HG02981 (cell line): ENCODE data around the gene ITGA1.

Source experiments
- ATAC-seq: cut with Tn5 transposase; IDR thresholded peaks from one replicate; pipeline ENCODE4 v1.9.1; 2021; ENCODE audit warnings: mild to moderate bottlenecking, moderate library complexity; ENCODE audit not compliant: unreplicated experiment

The ITGA1 gene

GRCh38 chr5:52989781-52990527 is 202.2 kb downstream of the ITGA1 start:
- peak; percentile 35 for ATAC-seq

DNA sequence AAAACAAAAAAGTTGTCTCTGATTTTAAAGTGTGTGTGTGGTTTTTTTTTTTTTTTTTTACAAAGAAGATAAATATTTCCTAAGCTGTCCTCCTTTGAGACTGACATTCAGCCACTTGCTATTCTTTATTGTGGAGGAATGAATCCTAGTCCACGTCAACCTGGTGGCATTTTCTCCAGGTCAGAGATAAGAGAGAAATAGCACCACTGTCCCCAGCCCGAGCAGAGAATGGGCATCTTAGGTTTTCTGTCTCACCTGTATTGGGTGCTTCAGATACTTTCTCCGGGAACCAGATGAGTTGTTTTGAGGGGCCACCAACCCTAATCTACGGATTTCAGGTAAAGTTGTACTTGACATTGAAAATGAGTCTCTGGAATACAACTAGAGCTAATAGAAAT is 202.8 kb downstream of the ITGA1 start:
- ATAC-seq = no peak

DNA sequence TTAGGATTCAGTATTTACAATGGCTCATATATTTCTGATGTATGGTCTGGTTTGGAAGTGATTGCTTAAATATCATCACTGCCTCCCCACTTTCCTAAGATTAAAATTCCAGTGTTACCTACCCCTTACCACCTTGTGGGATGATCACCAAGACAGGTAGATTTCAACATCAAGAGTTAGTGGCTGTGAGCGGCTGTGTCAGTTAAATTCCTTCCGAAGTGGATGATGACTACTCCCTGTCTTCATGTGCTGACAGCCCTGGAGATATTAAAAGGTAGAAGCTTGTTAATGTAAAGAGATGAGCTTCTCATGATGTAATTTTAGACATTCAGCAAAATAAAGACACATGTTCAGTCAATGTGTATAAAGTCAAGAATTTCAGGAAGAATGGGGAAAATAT is 205.7 kb downstream of the ITGA1 start:
- ATAC-seq = no peak

DNA sequence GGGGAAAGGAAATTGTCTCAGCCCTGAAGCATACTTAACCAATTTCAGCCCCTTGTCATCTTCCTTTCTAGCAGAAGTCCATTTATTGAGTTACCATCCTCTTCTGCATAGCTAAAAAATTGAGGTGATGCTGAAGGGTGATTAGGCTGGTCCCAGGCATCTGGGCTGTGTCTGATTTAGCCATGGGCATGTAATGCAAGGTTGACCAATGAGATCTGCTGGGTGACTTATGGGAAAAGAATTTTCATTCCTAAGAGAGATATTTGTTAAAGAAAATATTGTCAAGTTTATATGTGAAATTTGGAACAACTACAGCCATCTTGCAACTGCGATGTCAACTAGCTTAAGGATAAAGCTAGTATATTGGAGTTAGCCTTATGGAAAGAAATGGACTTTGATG is 206.6 kb downstream of the ITGA1 start:
- ATAC-seq = no peak

DNA sequence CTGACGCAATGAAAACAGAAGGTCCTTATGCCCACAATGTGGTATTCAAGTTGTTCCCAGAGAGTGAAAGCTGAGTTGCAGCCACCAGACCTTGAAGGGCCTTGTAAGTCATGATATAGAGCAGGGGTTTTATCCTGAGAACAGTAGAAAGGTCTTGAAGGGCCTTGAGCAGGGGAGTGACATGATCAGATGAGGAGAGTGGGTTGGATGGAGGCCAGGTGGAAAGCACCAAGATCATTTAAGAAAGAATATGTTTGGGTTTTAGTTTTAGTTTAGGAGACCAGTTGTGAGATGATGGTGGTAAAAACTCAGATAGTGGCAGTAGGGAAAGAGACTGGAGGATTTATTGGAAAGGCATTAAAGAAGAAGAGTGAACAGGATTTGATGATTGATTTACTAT is 207.4 kb downstream of the ITGA1 start:
- ATAC-seq = no peak

DNA sequence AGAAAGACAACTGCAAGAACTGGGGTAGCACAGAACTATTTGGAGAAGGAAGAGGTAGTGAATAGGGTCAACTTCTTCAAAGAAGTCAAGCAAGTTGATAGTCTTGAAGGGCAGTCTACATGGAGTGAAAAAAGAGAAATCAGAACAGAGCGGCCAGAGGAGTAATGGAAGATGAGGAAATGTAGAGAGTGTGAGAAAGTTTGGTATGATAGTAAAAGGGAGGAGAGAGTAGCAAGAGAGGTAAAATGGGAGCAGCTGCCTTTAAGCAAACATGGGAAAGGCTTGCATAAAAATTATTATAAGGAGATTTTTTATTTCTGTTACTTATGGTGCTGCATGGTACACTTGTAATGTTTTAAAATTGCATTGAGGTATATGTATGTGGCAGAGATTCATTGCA is 208.2 kb downstream of the ITGA1 start:
- ATAC-seq = no peak

GRCh38 chr5:52996979-52997378 is 209.3 kb downstream of the ITGA1 start:
- no peak for ATAC-seq

DNA sequence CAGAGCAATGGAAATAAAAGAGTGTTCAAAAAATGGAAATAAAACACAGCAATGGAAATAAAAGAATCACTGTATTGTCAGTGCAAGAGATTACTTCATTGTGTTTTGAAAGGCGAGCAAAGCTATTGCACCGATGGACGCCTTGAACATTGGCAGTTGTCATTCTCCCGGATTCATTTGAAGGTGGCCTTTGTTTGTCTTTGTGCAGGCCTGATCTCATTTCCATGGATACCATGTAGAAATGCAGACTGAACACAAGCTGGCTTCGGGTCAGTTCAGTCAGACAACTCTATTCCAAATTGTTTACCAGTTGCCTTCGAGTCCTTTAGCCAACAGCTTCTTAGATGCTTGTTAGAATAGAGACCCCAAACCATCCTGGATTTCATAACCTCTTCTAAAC is 209.7 kb downstream of the ITGA1 start:
- no peak for ATAC-seq

GRCh38 chr5:52998552-52999313 is 211.0 kb downstream of the ITGA1 start:
- ATAC-seq = no peak

DNA sequence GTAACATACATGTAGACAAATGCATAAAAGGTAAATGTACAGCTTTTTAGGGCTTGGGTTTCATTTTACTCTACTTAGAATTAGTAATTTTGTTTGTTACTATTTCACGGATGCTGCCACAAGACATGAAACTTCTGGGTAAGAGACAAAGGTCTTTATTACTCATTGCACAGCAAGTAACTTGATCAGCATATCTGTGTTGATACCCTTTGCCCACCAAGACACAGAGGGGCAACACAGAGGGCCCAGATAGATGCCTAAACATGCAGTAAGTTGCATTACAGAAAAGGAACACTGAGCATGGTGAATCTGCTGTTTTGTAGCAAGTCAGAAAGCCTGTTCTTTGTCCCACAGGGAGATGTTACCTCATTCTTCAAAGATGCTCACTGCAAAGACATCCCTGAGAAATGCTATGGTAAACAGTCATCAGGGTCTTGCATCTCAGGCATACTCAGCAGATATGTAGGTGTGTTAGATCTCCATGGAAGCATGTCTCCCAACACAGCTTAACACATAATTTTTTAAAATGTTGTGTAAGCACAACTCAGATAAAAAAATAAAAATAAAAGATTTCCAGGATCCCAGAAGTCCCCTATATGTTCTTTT is 211.7 kb downstream of the ITGA1 start:
- ATAC-seq = no peak

DNA sequence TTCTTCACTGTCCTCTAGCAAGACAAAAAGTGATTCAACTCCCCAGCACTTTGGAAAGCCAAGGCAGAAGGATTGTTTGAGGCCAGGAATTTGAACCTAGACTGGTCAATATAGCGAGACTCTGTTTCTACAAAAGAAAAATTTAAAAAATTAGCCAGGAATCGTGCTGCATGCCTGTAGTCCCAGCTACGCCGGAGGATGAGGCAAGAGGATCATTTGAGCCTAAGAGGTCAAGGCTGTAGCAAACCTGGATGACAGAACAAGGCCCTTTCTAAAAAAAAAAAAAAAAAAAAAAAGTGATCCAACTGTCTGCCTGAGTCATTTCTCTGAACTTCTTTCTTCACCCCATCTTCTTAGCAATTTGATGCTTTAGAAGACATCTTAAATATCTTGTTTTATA is 213.8 kb downstream of the ITGA1 start:
- no peak for ATAC-seq

GRCh38 chr5:53002491-53002890 is 214.8 kb downstream of the ITGA1 start:
- ATAC-seq = no peak

- ATAC-seq = no peak
Measured at GRCh38 chr5:53003144-53003543, 215.4 kb downstream of the ITGA1 start.

GRCh38 chr5:53006911-53007890 is 219.5 kb downstream of the ITGA1 start:
- ATAC-seq = no peak

DNA sequence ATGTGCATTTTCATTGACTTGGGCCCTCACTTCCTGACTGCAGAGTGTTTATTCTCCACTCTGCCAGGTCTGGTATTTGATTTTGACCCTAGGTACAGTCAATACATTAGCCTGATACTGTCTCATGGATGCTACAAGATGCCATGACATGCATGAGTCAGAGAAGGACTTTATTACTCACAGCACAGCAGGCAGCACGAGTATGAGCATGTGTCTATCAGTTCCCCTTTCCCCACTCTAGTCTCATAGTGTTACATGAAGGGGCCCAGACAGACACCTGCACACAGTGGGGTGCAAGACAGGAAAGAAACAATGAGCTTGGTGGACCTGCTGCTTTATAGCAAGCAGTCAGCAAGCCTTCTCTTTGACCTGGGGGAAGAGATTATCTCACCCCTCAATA is 221.0 kb downstream of the ITGA1 start:
- peak; percentile 90 for ATAC-seq
